DOHH2 (cell line): Measurements from ENCODE around the gene GPC5.

Experiments
- CTCF ChIP-seq: fragments of 200-600 bp; sonication (generic); IDR thresholded peaks from one replicate; pipeline ENCODE4 v1.5.1; 2014; ENCODE audit warnings: antibody characterized with exemption, mild to moderate bottlenecking, low read depth, low read length; ENCODE audit not compliant: poor library complexity, severe bottlenecking
- EZH2phosphoT487 ChIP-seq: fragments of 200-600 bp; sonication (generic); IDR thresholded peaks from 2 replicates; pipeline ENCODE4 v1.6.1; 2017; ENCODE audit warnings: borderline replicate concordance, mild to moderate bottlenecking, antibody characterized with exemption, low read length, moderate library complexity, mixed read lengths

- TF ChIP-seq CTCF (no peak), EZH2phosphoT487 (no peak)
Observed at GRCh38 chr13:92802776-92803175, 1404.4 kb downstream of the GPC5 start.
